Neutrophil (primary cell): ENCODE results near the gene TIMM8B.

Experiments used
- H3K27ac ChIP-seq: fragments of 200-600 bp; sonication (generic); 2 replicates; pipeline ENCODE4 v1.5.1; 2016; ENCODE audit warnings: mild to moderate bottlenecking, moderate library complexity
- H3K27me3 ChIP-seq: fragments of 200-600 bp; sonication (generic); 2 replicates; pipeline ENCODE4 v1.6.0; 2016; ENCODE audit warnings: mild to moderate bottlenecking
- H3K36me3 ChIP-seq: fragments of 200-600 bp; sonication (generic); 2 replicates; pipeline ENCODE4 v1.5.1; 2017
- H3K4me1 ChIP-seq, 2 experiments: fragments of 200-600 bp in 1 of 2; sonication (generic) in 1 of 2; 1 replicate in 1 of 2; 2 replicates in 1 of 2; pipeline versions ENCODE4 v1.5.1 to v1.6.1; 2013 to 2016; ENCODE audit warnings: low read depth in 1 of 2, low read length in 1 of 2, mild to moderate bottlenecking in 1 of 2, moderate library complexity in 1 of 2; ENCODE audit not compliant: control insufficient read depth in 1 of 2, insufficient read depth in 1 of 2
- H3K4me3 ChIP-seq, 2 experiments: fragments of 200-600 bp in 1 of 2; sonication (generic) in 1 of 2; 1 replicate in 1 of 2; 2 replicates in 1 of 2; pipeline ENCODE4 v1.5.1; 2013 to 2016; ENCODE audit warnings: low read depth in 1 of 2, low read length in 1 of 2, mild to moderate bottlenecking in 1 of 2, moderate library complexity in 1 of 2
- H3K9me3 ChIP-seq: fragments of 200-600 bp; sonication (generic); 2 replicates; pipeline ENCODE4 v1.5.1; 2016
- CTCF ChIP-seq: fragments of 200-600 bp; sonication (generic); IDR thresholded peaks from 2 replicates; pipeline ENCODE4 v1.5.1; 2016; ENCODE audit warnings: antibody characterized with exemption

TIMM8B gene

GRCh38 chr11:112114460-112114859 lies 27.9 kb upstream of the TIMM8B start:
- Histone ChIP-seq H3K9me3 (no peaks in the 10 kb centered on the region), H3K4me1 (peaks cover 8 to 9% of the 10 kb centered on the region in 2 experiments), H3K27ac (no peak overlapping the region), H3K27me3 (no peaks in the 10 kb centered on the region), H3K36me3 (no peaks in the 10 kb centered on the region), H3K4me3 (no peak overlapping the region)
- TF ChIP-seq CTCF, result no peak

- Histone ChIP-seq H3K27ac (no peak overlapping the region), H3K27me3 (no peaks in the 10 kb centered on the region), H3K36me3 (no peaks in the 10 kb centered on the region), H3K4me3 (no peak overlapping the region), H3K9me3 (no peaks in the 10 kb centered on the region), H3K4me1 (peaks cover 8 to 9% of the 10 kb centered on the region in 2 experiments)
- TF ChIP-seq CTCF, result peak; percentile 60
Observed at GRCh38 chr11:112113539-112114457, 27.2 kb upstream of the TIMM8B start.

GRCh38 chr11:112106070-112106469 lies 19.5 kb upstream of the TIMM8B start:
- Histone ChIP-seq H3K36me3 (no peaks in the 10 kb centered on the region), H3K4me1 (peaks cover 8 to 12% of the 10 kb centered on the region in 2 experiments), H3K27ac (no peak overlapping the region), H3K4me3 (no peak overlapping the region), H3K27me3 (no peaks in the 10 kb centered on the region), H3K9me3 (no peaks in the 10 kb centered on the region)
- no peak for TF ChIP-seq CTCF

GRCh38 chr11:112103446-112103845 lies 16.9 kb upstream of the TIMM8B start:
- Histone ChIP-seq H3K27ac (no peak overlapping the region), H3K9me3 (no peaks in the 10 kb centered on the region), H3K27me3 (no peaks in the 10 kb centered on the region), H3K4me3 (no peak overlapping the region), H3K36me3 (no peaks in the 10 kb centered on the region), H3K4me1 (peaks cover 8 to 13% of the 10 kb centered on the region in 2 experiments)
- no peak for TF ChIP-seq CTCF

- Histone ChIP-seq H3K4me1 (peaks cover 8 to 13% of the 10 kb centered on the region in 2 experiments), H3K27me3 (no peaks in the 10 kb centered on the region), H3K9me3 (no peaks in the 10 kb centered on the region), H3K4me3 (no peak overlapping the region), H3K36me3 (peaks cover 17% of the 10 kb centered on the region), H3K27ac (no peak overlapping the region)
- no peak for TF ChIP-seq CTCF
Observed at GRCh38 chr11:112100462-112100861, 13.9 kb upstream of the TIMM8B start.
